Breast epithelium (tissue), 3 donors: ENCODE results near the gene C3orf80.

Source experiments
- CTCF ChIP-seq, 3 donors: fragments of 450-650 bp; IDR thresholded peaks; one replicate each; pipeline ENCODE4 v1.5.1; 2016 to 2017; ENCODE audit warnings: antibody characterized with exemption in 3 of 3, mild to moderate bottlenecking in 3 of 3, moderate library complexity in 3 of 3
- POLR2A ChIP-seq: fragments of 450-650 bp; IDR thresholded peaks from one replicate; pipeline ENCODE4 v1.6.1; 2016; ENCODE audit warnings: antibody characterized with exemption, mild to moderate bottlenecking, moderate library complexity

- TF ChIP-seq CTCF (IDR thresholded peaks at IDR 0.05) (no peak), POLR2A (no peak)
These were observed 35.5 kb downstream of the C3orf80 start for GRCh38 chr3:160260587-160261270.
